ENCODE data around the gene CORIN.

Gene CORIN

GRCh38 chr4:47863486-47863885 is 25.6 kb upstream of the CORIN start:
- DNase-seq (ENCODE audit: low read depth, low spot score) = no peak
- no peak for TF ChIP-seq CTCF (IDR thresholded peaks at IDR 0.05; ENCODE audit: insufficient read depth, low read length, missing control alignments)
- no peak overlapping the region for H3K4me3 ChIP-seq (ENCODE audit: low read depth, low read length)
- CTCF ChIA-PET = interaction anchor here (1.3 kb wide), 1 partner anchor 24 kb away, joined by 3 read pairs; no protein-coding TSS in a partner anchor
- POLR2A ChIA-PET = no interaction called here

GRCh38 chr4:47862297-47862696 is 24.4 kb upstream of the CORIN start:
- ChIA-PET CTCF (interaction anchor here (0.6 to 0.9 kb wide), 2 partner anchors 114 to 157 kb away, joined by 3 read pairs; no protein-coding TSS in a partner anchor), POLR2A (interaction anchor here (0.9 kb wide), 1 partner anchor 26 kb away, joined by 3 read pairs; no protein-coding TSS in a partner anchor)
- TF ChIP-seq CTCF (IDR thresholded peaks at IDR 0.05; ENCODE audit: insufficient read depth, low read length, missing control alignments) = no peak
- DNase-seq (ENCODE audit: low read depth, low spot score) = no peak
- no peak overlapping the region for H3K4me3 ChIP-seq (ENCODE audit: low read depth, low read length)

- POLR2A ChIA-PET = interaction anchor here (0.7 kb wide), 1 partner anchor 163 kb away, joined by 3 read pairs; no protein-coding TSS in a partner anchor
- CTCF ChIA-PET = no interaction called here
- no peak for TF ChIP-seq CTCF (IDR thresholded peaks at IDR 0.05; ENCODE audit: insufficient read depth, low read length, missing control alignments)
- H3K4me3 ChIP-seq (ENCODE audit: low read depth, low read length) = no peak overlapping the region
- DNase-seq (ENCODE audit: low read depth, low spot score) = no peak
Measured at GRCh38 chr4:47860305-47860704, 22.4 kb upstream of the CORIN start.

GRCh38 chr4:47858006-47858405 is 20.1 kb upstream of the CORIN start:
- DNase-seq (ENCODE audit: low read depth, low spot score) = no peak
- no peak overlapping the region for H3K4me3 ChIP-seq (ENCODE audit: low read depth, low read length)
- no peak for TF ChIP-seq CTCF (IDR thresholded peaks at IDR 0.05; ENCODE audit: insufficient read depth, low read length, missing control alignments)
- CTCF ChIA-PET = interaction anchor here (4.9 kb wide), 1 partner anchor 21 kb away, joined by 30 read pairs; the partner anchor contains the start of gene CORIN
- POLR2A ChIA-PET = no interaction called here

- ChIA-PET CTCF (interaction anchor here (1.2 to 4.9 kb wide), 3 partner anchors 18 to 151 kb away, joined by 3 to 30 read pairs (median 8); partner anchors contain the start of gene CORIN), POLR2A (no interaction called here)
- TF ChIP-seq CTCF (IDR thresholded peaks at IDR 0.05; ENCODE audit: insufficient read depth, low read length, missing control alignments) = no peak
- no peak overlapping the region for H3K4me3 ChIP-seq (ENCODE audit: low read depth, low read length)
- DNase-seq (ENCODE audit: low read depth, low spot score) = no peak
Measured at GRCh38 chr4:47856713-47857112, 18.8 kb upstream of the CORIN start.

- no peak for TF ChIP-seq CTCF (IDR thresholded peaks at IDR 0.05; ENCODE audit: insufficient read depth, low read length, missing control alignments)
- ChIA-PET CTCF (interaction anchor here (1.0 to 4.9 kb wide), 4 partner anchors 15 to 187 kb away, joined by 3 to 30 read pairs (median 4); partner anchors contain the start of gene CORIN), POLR2A (no interaction called here)
- H3K4me3 ChIP-seq (ENCODE audit: low read depth, low read length) = no peak overlapping the region
- DNase-seq (ENCODE audit: low read depth, low spot score) = no peak
Measured at GRCh38 chr4:47855350-47855749, 17.5 kb upstream of the CORIN start.

Measured in AG04449 (cell line).